Colonic mucosa (tissue), 4 donors: ENCODE results near the gene CABS1. TPM values are rescaled to one million over a fixed set of nuclear protein-coding genes. Genes with fewer than 3 reads are reported as not detected.

Source experiments
- DNase-seq: peaks from one replicate; pipeline ENCODE4 v3.0.0-alpha.2; 2020
- H3K27ac ChIP-seq: fragments of 200-600 bp; one replicate; pipeline ENCODE4 v1.8.0; 2021
- H3K27me3 ChIP-seq: fragments of 200-600 bp; one replicate; pipeline ENCODE4 v1.8.0; 2021
- H3K36me3 ChIP-seq: fragments of 200-600 bp; one replicate; pipeline ENCODE4 v1.8.0; 2021
- H3K4me1 ChIP-seq: fragments of 200-600 bp; one replicate; pipeline ENCODE4 v1.8.0; 2021; ENCODE audit warnings: mild to moderate bottlenecking
- H3K4me3 ChIP-seq: fragments of 200-600 bp; one replicate; pipeline ENCODE4 v1.8.0; 2021
- H3K9ac ChIP-seq, 2 donors: one replicate each; pipeline ENCODE4 v1.7.0; 2013; ENCODE audit warnings: control low read depth in 2 of 2, low read depth in 2 of 2, low read length in 2 of 2
- H3K9me3 ChIP-seq: fragments of 200-600 bp; one replicate; pipeline ENCODE4 v1.8.0; 2021
- CTCF ChIP-seq: fragments of 200-600 bp; IDR thresholded peaks from one replicate; pipeline ENCODE4 v1.8.0; 2022; ENCODE audit warnings: antibody characterized with exemption, mild to moderate bottlenecking
- intact Hi-C: fragments of 100-400 bp; cut with DNase I; formaldehyde crosslinking; loops from one replicate; pipeline ENCODE4 v1.14.1; 2022
- total RNA-seq, 2 donors: library from RNA; stranded (reverse); fragmentation: NEBNext Ultra II Directional in 1 of 2; extraction: Animal tissue kit (Norgen Biotek cat#: 25700) in 1 of 2; gene quantifications; one replicate each; pipeline ENCODE4 v1.2.1, GENCODE V29; 2021
- donor health status: healthy.
- donor health status: DM: no; HTN: no; CAD: no.
- donor health status: DM: no; HTN: no; CAD: no.

CABS1 gene
- total RNA-seq, 2 donors from 2014 or later, result not detected

GRCh38 chr4:70326052-70326451 is 8.7 kb upstream of the CABS1 start:
- DNase-seq, result no peak
- Histone ChIP-seq H3K27me3 (no peaks in the 10 kb centered on the region), H3K4me1 (no peaks in the 10 kb centered on the region), H3K9me3 (no peaks in the 10 kb centered on the region), H3K27ac (no peak overlapping the region), H3K9ac (no peak overlapping the region), H3K4me3 (no peak overlapping the region), H3K36me3 (no peaks in the 10 kb centered on the region)
- intact Hi-C loops, result no loop called here
- no peak for TF ChIP-seq CTCF

DNA sequence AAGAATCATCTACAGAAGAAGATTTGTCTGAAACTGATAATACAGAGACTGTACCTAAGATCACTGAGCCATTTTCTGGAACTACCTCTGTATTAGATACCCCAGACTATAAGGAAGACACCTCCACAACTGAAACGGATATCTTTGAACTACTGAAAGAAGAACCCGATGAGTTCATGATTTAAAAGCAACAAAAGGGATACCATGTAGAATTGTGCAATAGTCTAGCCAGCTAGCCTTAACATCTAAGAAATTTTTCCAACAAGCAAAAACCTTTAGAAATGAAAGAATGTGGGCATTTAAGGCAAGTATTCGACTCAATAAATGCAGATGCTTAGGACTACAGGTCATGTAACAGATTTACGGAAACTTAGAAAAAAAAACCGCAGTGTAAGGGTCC is 1.3 kb downstream of the CABS1 start:
- no peak for TF ChIP-seq CTCF
- no peaks in the 10 kb centered on the region for H3K27me3 ChIP-seq
- no peak overlapping the region for H3K9ac ChIP-seq
- no peak overlapping the region for H3K27ac ChIP-seq
- intact Hi-C loops, result no loop called here
- H3K4me3 ChIP-seq, result no peak overlapping the region
- DNase-seq, result no peak
- no peaks in the 10 kb centered on the region for H3K4me1 ChIP-seq
- no peaks in the 10 kb centered on the region for H3K9me3 ChIP-seq
- H3K36me3 ChIP-seq, result no peaks in the 10 kb centered on the region

GRCh38 chr4:70337886-70338420 is 3.2 kb downstream of the CABS1 start:
- Histone ChIP-seq H3K4me1 (no peaks in the 10 kb centered on the region), H3K4me3 (no peak overlapping the region), H3K9me3 (no peaks in the 10 kb centered on the region), H3K27me3 (no peaks in the 10 kb centered on the region), H3K36me3 (no peaks in the 10 kb centered on the region), H3K27ac (no peak overlapping the region), H3K9ac (no peak overlapping the region)
- TF ChIP-seq CTCF, result no peak
- intact Hi-C loops, result no loop called here
- DNase-seq, result no peak

DNA sequence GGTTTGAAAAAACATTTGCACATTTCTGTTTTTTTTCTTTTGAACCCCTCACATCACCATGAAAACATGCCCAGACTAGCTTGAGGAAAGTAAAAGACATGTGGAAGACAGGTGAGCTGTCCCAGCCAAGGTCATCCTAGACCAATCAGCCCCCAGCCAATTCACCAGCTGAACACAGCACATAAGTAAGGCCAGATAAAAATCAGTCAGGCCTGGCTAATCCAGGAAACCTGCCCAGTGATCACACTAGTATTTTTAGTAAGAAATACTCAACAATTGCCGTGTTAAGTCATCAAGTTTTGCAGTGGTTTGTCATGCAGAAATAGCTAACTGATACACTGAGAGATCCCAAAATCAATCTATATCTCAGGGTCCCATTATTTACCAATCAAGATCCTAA is 21.4 kb downstream of the CABS1 start:
- Histone ChIP-seq H3K4me3 (no peak overlapping the region), H3K9ac (no peak overlapping the region), H3K9me3 (no peaks in the 10 kb centered on the region), H3K27ac (no peak overlapping the region), H3K36me3 (no peaks in the 10 kb centered on the region), H3K4me1 (no peaks in the 10 kb centered on the region), H3K27me3 (no peaks in the 10 kb centered on the region)
- no peak for TF ChIP-seq CTCF
- intact Hi-C loops, result no loop called here
- DNase-seq, result no peak

- no peak for TF ChIP-seq CTCF
Observed at GRCh38 chr4:70359115-70359661, 24.4 kb downstream of the CABS1 start.

More at GRCh38 chr4:70359115-70359661, 24.4 kb downstream of the CABS1 start:
- Histone ChIP-seq H3K9me3 (no peaks in the 10 kb centered on the region), H3K36me3 (no peaks in the 10 kb centered on the region), H3K27me3 (no peaks in the 10 kb centered on the region), H3K4me1 (no peaks in the 10 kb centered on the region), H3K27ac (no peak overlapping the region), H3K9ac (no peak overlapping the region), H3K4me3 (no peak overlapping the region)
- DNase-seq, result no peak
- intact Hi-C loops, result no loop called here
